Measurements from ENCODE around the gene SRP9.
"Not testable (repeated sequence)": the region's sequence is repeated elsewhere in the genome, so short reads cannot be mapped to it uniquely, and the experiment has no call there.

Gene SRP9

DNA sequence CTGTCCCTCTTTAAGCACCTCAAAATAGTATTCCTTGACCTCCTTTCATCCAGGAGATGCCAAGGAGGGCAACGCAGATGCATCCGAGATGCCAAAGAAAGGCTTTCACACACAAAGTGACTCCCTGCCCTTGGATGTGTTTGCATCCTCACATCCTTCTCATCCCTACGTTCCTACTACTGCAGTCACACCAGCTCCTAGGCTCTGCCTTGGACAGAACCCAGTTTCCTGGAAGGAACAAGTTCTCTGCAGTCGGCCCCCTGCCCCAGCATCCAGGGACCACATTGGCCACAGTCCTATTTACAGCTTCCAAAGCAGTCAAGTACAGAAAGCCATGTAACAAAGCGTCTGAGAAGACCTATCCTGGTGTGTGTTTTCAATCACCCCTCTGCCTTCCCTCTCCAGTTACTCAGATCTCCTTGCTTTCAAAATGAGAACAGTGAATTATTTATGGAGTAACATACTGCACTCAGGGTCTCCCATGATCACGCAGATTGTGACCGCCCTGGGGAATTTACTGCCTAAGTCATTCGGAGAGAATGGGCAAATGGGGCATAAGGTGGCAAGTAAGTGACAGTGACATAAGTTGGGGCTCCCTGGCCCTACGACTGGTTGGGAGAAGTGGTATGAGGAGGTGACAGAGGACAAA is 21.8 kb upstream of the SRP9 start:
- DNase-seq = no peak
- no peak for ATAC-seq

DNA sequence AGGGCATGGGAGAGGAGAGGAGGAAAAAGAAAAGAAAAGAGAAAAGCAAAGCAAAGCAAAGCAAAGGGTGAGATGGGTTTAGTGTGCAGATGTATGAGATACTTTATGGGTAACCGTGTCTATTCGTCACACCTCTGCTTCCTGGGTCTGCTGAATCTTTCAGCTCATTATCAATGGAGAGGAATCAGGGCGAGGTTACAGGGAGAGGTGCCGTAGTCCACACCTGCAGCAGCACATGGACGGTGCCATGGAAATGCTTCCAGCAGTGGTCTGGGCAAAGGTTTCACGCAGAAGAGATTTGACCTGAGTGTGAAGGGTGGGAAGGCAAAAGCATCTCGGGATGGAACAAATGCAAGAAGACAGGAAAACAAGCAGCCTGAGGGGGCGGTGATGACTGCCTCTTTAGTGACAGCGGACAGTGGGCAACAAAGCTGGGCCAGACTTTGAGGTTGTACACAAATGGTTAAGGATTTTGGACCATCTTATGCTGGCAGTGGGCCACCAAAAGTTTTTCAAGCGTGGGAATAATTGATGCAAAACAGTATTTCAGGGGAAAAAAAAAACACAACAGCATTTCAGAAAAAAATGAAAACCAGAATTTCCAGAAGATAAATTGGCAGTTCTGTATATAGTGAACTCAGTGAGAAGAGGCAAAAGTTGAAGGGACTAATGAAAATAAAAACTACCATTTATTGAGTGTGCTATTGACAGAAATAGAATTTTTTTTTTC is 19.5 kb upstream of the SRP9 start:
- no peak for ATAC-seq
- DNase-seq = no peak

DNA sequence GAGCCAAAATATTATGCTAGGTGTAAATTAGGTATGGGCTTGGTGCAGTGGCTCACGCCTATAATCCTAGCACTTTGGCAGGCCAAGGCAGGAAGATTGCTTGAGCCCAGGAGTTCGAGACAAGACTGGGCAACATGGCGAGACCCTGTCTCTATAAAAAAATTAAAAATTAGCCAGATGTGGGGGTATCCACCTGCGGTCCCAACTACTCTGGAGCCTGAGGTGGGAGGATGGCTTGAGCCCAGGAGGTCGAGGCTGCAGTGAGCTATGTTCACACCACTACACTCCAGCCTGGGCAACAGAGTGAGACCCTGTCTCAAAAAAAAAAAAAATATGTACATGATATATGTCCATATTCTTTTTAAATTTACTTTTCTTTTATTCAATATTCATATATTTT is 17.7 kb upstream of the SRP9 start:
- DNase-seq, ATAC-seq: not testable (repeated sequence)

DNA sequence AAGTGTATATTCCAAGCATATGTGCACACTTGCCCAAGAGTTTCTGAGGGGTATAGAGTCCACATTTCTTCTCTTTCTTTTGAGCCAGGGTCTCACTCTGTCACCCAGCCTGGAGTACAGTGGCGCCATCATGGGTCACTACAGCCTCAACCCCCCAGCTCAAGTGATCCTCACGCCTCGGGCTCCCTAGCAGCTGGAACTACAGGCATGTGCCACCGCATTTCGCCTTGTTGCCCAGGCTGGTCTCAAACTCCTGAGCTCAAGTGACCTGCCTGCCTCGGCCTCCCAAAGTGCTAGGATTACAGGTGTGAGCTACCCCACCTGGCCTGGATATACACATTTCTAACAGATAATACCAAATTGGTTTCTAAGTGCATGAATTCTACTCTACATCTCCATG is 17.1 kb upstream of the SRP9 start:
- no peak for DNase-seq
- no peak for ATAC-seq

DNA sequence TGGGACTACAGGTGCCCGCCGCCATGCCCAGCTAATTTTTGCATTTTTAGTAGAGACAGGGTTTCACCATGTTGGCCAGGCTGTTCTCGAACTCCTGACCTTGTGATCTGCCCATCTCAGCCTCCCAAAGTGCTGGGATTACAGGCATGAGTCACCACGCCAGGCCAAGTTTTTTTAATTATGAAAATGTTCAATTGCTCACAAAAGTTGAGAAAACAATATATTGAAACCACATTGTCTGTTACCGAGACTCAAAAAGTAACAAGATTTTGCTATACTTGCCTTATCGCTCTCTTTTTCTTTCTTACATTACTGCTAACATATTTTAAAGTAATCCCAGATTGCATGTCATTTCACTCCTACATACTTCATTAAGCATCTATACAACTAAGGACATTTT is 16.2 kb upstream of the SRP9 start:
- not testable (repeated sequence) for ATAC-seq, DNase-seq

DNA sequence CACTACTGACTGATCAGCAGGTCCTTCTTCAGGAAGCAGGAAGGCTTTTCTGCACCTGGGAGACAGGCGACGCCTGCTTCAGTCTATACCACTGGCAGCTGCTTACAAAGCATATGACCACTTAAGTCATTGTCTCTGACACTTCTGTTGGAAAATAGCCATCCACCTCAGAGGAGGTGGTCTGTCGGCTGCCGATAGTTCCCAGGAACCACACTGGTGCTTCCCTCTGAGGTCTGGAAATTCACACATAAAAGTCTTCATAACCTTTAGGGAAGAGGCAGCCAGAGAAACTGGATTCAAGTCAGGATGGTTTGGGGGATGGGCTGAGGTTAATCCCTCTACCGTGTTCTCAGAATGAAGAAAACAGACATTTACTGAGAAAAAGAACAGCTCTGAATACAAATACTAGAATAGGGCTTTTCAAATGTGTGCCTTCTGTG is 15.6 kb upstream of the SRP9 start:
- ATAC-seq (no peak), DNase-seq (no peak)

DNA sequence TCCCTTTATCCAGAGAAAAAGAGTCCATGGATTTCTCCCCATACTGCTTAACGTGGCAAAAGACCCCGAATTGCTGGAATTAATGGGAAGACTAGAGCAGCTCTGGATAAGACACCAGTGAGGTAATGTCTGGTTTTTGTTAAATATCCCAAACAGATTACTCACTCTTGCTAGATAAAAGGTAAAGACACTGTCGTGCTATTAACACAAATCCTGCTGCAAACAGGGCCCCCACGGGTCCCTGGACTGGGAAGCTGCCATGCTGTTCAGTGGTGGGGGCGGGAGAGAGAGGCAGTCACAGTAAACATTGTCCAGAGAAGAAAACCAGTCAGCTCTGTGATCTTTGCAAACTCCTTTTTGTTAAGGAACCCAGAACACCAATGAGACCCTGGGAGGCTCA is 15.2 kb upstream of the SRP9 start:
- DNase-seq = no peak
- no peak for ATAC-seq

DNA sequence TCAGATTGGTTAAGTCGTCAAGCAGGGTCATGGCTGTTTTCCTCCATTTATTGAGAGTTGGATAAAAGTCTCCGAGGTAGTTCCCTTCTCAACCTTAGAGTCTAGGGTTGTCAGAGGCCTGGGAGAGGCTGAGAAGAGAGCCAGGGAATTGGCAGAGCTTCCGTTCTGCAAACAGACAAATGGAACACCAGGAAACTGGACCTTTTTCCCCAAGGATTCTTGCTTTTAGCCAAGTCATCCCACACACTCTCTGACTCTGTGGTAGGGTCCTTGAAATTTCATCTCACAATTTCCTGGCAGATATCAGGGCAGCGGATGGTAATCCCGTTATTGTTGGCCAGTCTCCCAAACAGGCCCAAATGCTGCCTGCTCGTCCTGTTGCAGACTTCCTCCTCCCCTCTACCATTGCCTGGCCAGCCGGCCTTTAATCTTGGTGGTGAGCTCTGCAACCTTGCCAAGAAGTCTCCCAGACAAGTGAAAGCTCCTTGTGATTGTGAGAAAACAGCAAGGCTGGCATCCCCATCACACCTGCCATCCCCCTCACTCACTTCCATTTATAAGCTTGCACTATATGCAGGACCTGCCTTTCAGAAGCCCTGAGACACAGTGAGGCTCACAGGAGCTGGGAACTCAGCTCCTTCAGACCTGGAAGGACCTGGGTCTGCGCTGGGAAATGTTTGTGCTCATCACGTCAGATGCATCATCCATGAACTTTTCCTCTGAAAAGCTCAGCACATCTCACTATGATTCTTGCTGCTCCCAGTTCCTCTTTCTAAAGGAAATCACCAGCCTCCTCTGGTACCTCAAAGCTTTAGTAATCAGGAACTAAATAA is 13.7 kb upstream of the SRP9 start:
- no peak for ATAC-seq
- DNase-seq = no peak

DNA sequence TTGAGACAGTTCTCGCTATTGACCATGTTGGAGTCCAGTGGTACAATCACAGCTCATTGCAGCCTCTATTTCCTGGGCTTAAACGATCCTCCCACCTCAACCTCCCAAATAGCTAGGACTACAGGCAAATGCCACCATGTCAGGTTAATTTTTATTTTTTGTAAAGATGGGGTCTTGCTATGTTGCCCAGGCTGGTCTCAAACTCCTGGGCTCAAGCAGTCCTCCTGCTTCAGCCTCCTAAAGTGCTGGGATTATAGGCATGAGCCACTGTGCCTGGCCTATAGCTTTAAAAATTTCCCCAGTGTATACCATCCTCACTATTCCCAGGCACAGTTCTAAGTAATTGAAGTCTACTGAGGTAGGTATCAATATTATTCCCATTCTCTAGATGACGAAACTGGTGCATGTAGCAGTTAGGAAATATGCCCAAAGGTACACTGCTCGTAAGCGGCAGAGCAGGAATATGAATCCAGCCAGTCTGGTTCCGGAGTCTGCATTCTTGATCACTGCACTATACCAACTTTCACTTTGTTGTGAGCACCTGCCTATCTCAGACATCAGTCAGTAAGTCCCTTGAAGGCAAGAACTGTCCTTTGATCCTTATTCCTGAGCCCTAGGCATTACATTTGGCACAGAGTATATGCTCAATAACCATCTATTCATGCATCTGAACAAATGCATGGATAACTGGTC is 11.5 kb upstream of the SRP9 start:
- no peak for ATAC-seq
- no peak for DNase-seq

DNA sequence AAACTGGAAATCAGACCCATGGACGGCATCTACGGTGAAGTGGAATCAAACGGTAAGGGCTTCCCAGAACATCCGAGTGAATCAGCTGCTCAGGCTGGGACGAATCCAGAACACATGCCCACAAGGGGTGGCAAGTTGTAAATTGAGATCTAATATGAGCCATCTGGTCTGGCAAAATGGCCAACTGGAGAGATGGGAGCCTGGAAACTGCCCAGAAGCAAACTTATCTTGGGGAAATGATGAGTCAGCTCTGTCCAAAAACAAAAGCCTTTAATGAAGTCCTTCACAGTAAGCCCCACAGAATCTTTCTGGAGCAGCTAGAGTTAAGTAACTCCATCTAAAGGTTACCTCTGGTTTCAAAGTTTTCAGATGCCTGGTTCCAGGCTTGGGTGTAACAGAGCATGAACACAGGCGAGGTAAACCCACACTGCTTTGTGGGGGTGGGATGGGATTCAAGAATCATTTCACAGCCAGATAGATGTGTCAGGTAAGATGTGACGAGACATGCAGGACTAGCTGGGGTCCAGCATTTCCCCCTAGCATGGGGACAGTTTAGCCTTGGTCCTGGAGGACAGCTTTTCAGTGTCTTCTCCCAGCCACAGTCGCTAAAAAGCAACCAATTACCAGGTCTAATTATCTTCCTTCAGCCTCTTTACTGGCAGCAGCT is 10.5 kb upstream of the SRP9 start:
- no peak for DNase-seq

DNA sequence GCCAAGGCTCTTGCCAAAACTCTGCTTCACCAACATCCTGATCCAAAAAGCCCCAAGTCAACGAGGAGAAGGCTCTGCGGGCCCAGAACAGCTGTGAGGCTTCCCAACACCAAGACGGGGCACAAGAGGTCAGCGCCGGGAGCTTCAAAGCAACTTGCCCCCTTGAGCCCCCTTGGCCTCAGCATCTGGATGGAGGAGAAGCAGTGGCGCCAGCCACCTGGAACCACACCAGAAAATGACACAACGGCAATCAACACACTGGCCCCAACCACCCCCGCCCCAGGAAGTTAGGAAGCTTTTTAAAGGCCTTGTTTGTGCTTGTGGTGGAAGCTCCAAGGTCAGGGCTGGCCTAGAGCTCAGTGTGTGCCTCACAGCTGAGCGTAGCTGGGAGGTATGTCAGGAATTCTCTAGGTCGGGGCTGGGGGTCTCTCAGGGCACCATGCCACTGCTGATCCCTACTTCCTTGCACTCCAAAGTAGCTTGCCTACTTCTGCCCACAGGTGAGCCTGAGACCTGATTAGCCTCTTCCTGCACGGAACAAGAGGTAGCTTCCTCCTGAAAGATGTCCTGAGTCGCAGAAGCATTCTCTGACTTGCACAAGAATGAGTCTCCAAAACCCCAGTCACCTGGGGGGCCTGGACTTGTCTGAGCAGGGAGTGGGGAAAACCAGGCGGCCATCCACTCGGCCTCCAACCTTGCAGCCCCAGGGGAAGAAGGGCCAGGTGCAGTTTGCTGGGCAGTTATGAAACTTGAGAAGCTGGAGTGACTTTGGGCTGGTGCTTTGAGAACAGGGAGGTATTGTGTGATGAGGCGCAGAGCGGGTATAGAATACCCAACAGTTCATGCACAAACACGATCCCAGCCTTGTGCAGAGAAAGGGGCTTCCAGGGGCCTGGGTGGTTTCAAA is 9.7 kb upstream of the SRP9 start:
- ATAC-seq = no peak
- no peak for DNase-seq

More for the DNA sequence above, 10.5 kb upstream of the SRP9 start:
- no peak for ATAC-seq

DNA sequence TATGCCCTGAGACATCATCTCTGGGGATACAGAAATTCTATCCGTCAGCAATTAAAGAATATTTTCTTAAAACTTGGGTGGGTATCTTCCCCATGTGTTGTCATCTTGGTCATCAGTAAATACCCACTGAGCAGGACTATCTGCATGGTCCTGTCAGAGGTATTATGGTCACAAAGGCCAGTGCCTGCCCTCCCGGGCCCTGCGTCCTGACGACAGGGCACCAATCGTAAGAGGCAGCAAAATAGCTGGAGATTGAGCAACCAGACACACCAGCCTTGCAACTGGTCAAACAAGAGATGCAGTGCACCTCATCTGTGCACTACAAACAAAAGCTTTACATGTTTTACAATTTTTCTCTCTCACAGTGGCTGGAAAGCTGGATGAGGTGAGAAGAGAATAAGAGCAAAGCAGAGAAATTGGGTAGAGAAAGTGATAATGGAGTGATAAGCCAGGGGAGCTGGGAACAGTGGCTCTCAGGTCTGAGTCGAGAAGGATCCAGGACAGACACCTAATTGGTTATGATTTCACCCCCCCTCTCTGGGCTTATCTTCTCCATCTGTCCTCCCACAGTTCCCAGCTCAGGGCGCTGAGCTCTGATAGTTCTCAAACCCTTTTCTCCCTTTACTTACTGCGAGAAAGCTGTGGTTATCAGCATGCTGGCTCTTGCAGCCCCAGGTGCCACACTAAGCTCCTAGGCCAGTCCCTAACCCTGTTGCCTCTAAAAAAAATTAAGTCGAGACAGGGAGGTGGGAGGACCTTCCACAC is 8.8 kb upstream of the SRP9 start:
- no peak for ATAC-seq
- DNase-seq = no peak

DNA sequence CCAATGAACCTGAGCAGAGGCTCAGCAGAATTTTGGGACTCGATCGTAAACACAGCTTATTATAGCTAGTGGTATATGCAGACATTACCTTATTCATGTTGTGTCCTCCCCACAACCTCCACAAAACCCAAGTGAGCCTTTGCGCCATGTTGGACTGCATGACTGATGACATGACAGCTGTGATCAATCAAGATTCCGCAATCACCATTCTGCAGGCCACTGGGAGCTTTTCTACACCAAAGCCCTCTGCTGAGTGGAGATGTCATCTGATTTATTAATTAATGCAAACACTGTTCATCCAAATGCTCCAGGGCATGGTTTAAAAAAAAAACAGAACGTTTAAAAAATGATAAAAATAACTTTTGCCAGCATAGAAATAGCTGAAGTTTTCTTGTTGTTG is 7.9 kb upstream of the SRP9 start:
- DNase-seq = no peak
- no peak for ATAC-seq

DNA sequence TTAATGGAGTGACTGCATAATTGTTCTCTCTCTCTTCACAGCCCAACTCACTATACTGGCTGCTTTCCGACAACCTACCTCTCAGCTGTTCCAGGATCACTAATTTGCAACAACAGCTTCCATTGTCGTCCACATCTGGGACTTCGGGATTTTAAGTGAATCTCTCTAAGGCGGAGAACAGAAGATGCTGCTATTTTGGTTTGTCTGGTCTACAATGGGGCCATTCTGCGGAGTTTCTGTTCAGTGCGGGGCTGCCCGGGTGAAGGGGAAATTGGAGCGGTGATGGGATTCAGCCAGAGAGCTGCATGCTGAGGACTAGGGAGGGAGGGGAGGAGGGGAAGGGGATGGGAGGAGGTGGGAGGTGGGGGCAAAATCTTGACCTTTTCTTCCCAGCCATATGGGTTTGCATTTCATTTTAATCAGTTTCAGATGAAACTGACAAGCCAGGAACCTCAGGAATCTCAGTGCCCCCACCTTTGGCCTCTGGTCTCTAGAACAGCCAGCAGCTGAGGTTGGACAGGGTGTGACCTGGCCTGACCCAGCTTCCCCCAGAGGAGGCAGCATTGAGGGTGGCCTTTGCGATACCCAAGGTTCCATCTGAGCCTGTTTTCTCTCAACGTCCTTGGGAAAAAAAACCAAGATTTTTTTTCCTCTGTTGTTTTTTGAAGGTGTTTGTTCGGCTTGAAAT is 6.9 kb upstream of the SRP9 start:
- DNase-seq = no peak
- ATAC-seq = no peak

DNA sequence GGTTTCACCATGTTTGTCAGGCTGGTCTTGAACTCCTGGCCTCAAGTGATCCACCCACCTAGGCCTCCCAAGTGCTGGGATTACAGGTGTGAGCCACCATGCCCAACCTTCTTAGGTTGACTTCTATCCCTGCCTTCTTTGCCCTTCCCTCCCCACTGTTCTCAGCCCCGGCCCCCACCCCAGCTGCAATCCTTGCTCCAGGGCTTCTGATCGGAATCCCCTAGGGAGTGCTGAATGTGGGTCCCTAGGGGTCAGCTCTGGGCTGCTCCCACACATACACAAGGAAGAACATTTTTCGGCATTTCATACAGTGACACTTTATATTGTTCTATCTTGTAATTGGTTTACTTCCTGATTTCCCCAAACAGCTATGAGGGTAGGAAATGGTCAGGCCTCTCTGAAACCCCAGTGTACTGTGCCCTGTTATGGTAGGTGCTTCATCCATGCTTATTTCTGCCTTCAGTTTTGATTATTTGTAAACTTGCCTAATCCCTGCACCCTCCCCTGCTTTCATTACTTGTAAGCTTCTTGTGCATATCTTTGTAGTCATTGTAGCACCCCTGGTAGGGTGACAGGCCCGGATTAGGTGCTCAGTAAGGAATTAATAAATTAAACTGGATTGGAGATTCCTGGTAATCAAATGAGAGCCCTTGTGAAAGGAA is 5.8 kb upstream of the SRP9 start:
- ATAC-seq (no peak), DNase-seq (no peak)

DNA sequence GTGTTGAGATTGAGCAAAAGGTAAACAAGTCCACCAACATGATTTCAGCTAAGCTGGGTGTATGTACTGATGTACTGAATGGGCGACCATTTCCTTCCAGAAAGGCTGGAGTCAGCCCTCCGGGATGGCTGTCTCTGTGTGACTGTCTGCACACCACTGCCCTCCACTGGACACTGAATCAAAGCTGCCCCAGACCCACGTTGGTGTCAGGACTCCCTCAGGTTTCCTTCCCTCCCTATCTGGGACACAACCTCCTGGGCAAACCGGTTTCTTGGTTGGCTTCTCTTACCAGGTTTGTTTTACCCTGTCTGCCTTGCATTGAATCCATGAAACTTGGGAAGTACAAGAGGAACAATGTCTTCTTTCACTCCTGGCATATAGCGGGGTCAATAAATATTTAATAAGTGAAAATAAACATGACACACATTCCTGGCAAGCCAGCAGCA is 5.3 kb upstream of the SRP9 start:
- ATAC-seq (peak; percentile 67), DNase-seq (peak; percentile 59)

DNA sequence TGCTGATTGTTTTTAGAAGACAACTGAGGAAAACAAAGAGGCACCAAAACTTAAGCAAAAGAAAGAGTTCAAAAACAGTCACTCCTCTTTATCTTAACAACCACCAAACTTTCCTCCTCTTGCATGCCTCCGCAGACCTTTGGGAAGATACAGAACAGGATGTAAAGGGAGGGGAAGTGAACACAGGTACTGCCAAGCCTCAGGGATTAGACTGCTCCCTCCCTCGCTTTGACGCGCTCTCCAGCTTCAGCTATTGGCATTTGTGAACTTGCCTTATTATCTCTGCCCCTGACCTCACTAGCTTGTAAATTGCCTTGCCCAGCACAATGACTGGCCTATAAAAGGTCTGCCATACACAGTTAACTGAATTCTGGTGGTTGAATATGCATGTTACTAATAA is 4.8 kb upstream of the SRP9 start:
- DNase-seq (no peak), ATAC-seq (no peak)

DNA sequence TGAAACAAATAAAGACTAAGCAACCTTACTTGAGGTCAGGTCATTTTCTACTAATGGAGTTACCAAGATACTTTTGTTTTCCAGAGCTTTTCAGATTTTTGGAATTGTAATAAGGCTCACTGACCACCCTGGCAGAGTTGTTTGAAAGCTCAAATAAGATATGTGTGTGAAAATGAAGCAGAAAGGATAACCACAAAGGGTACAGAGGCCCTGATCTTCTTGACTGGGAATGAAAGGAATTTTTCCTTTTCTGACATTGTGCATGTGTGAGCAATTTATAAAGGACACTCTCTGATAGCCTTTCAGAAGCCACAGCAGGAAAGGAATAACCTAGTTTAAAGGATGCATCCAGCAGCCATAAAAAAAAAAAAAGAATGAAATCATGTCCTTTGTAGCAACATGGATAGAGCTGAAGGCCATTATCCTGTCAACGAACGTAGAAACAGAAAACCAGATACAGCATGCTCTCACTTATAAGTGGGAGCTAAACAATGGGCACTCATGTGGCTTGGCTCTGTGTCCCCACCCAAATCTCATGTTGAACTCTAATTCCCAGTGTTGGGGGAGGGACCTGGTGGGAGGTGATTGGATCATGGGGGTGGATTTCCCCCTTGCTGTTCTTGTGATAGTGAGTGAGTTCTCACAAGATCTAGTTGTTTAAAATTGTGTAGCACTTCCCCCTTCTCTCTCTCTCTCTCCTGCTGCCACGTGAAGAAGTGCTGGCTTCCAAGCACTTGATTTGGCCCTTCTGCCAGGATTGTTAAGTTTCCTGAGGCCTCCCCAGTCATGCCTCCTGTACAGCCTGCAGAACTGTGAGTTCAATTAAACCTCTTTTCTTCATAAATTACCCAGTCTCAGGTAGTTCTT is 3.1 kb upstream of the SRP9 start:
- ATAC-seq = no peak
- DNase-seq = no peak
